ENCODE measurements around the gene SHC2. TPM values are rescaled to one million over a fixed set of nuclear protein-coding genes. Genes with fewer than 3 reads are reported as not detected.
"Not testable (repeated sequence)": the region's sequence is repeated elsewhere in the genome, so short reads cannot be mapped to it uniquely, and the experiment has no call there.

The SHC2 gene
- total and polyA plus RNA-seq, 2 of the 13 experiments (the other 11 are each of a cell fraction or from before 2014, with no cell fraction given), result 9.0 to 18.3 TPM

GRCh38 chr19:395467-395866 lies 65.4 kb downstream of the SHC2 start:
- TF ChIP-seq ATF2 (CRISPR knock-in tag; IDR thresholded peaks at IDR 0.05) (no peak), WIZ (CRISPR knock-in tag; IDR thresholded peaks at IDR 0.05) (no peak), FOXA1 (IDR thresholded peaks at IDR 0.05) (0 out of 2 replicates have a peak, but pooled peaks have one; percentile 7), FOXA1 (CRISPR knock-in tag; IDR thresholded peaks at IDR 0.05) (no peak), CEBPB (IDR thresholded peaks at IDR 0.05; ENCODE audit: borderline replicate concordance, low read depth, low read length) (no peak), ZNF768 (CRISPR knock-in tag; IDR thresholded peaks at IDR 0.05) (no peak)
- FAIRE-seq (no peak), DNase-seq (ENCODE audit: low spot score) (no peak), ATAC-seq (no peak)
- Histone ChIP-seq H4K20me1 (ENCODE audit: insufficient read depth, low read length) (no peaks in the 10 kb centered on the region), H2AFZ (ENCODE audit: low read length) (no peak overlapping the region), H3K4me1 (ENCODE audit: insufficient read depth, low read length) (0 out of 2 replicates have a peak, but pooled peaks cover 6% of the 10 kb centered on the region), H3K27ac (ENCODE audit: extremely low read length, insufficient read depth, low read length) (no peak overlapping the region), H3K79me2 (ENCODE audit: insufficient read depth, low read length) (no peaks in the 10 kb centered on the region), H3K4me3 (replicated peaks in 1 of 3; ENCODE audit: insufficient read depth in 1 of 3, low read depth in 2 of 3, low read length in 3 of 3) (no peak overlapping the region), H3K4me2 (ENCODE audit: low read depth, low read length) (no peak overlapping the region), H3K27me3 (ENCODE audit: control insufficient read depth in 1 of 2, insufficient read depth in 2 of 2, low read length in 2 of 2) (peaks cover 16 to 32% of the 10 kb centered on the region in 2 experiments; a peak in 3 of 5 replicates), H3K36me3 (replicated peaks in 1 of 2; ENCODE audit: control insufficient read depth in 1 of 2, insufficient read depth in 2 of 2, low read length in 2 of 2) (no peaks in the 10 kb centered on the region), H3K9me3 (ENCODE audit: low read length) (peaks cover 8% of the 10 kb centered on the region), H3K9ac (ENCODE audit: insufficient read depth, low read depth, low read length) (no peak overlapping the region)
- in situ Hi-C loops (cut with HindIII; ENCODE audit: extremely low pct_ligation_motif_present, low pct_unique_long_range_greater_than_20kb) (no loop called here), intact Hi-C loops (cut with micrococcal nuclease; ENCODE audit: unreplicated experiment) (no loop called here)
- POLR2A ChIA-PET, result no interaction called here
- no TSS peak for BruUV-seq (replicated peaks)
- CTCF ChIA-PET (ENCODE audit: low intra/inter-chr PET ratio, low total read pairs), result no interaction called here
- 29% methylated on average over 5 of the region's 5 CpGs for WGBS (ENCODE audit: low lambda C conversion rate)

- FAIRE-seq; H3K79me2 ChIP-seq (ENCODE audit: insufficient read depth, low read length); intact Hi-C loops (cut with micrococcal nuclease; ENCODE audit: unreplicated experiment); H4K20me1 ChIP-seq (ENCODE audit: insufficient read depth, low read length); CTCF ChIA-PET (ENCODE audit: low intra/inter-chr PET ratio, low total read pairs); H3K4me2 ChIP-seq (ENCODE audit: low read depth, low read length); H3K9me3 ChIP-seq (ENCODE audit: low read length); H3K9ac ChIP-seq (ENCODE audit: insufficient read depth, low read depth, low read length); H3K4me3 ChIP-seq (replicated peaks in 1 of 3; ENCODE audit: insufficient read depth in 1 of 3, low read depth in 2 of 3, low read length in 3 of 3); DNase-seq (ENCODE audit: low spot score); H2AFZ ChIP-seq (ENCODE audit: low read length); BruUV-seq (replicated peaks); H3K36me3 ChIP-seq (replicated peaks in 1 of 2; ENCODE audit: control insufficient read depth in 1 of 2, insufficient read depth in 2 of 2, low read length in 2 of 2); ATAC-seq; in situ Hi-C loops (cut with HindIII; ENCODE audit: extremely low pct_ligation_motif_present, low pct_unique_long_range_greater_than_20kb); H3K4me1 ChIP-seq (ENCODE audit: insufficient read depth, low read length); H3K27ac ChIP-seq (ENCODE audit: extremely low read length, insufficient read depth, low read length); POLR2A ChIA-PET: not testable (repeated sequence)
- H3K27me3 ChIP-seq (ENCODE audit: control insufficient read depth in 1 of 2, insufficient read depth in 2 of 2, low read length in 2 of 2), result peaks cover 16 to 38% of the 10 kb centered on the region in 2 experiments; a peak in 3 of 5 replicates
- WGBS (ENCODE audit: low lambda C conversion rate), result 75% methylated on average over 1 of the region's 1 CpG
Measured at GRCh38 chr19:394857-395256, 66.0 kb downstream of the SHC2 start.

- ATAC-seq; H3K4me2 ChIP-seq (ENCODE audit: low read depth, low read length); CTCF ChIA-PET (ENCODE audit: low intra/inter-chr PET ratio, low total read pairs); H4K20me1 ChIP-seq (ENCODE audit: insufficient read depth, low read length); H3K36me3 ChIP-seq (replicated peaks in 1 of 2; ENCODE audit: control insufficient read depth in 1 of 2, insufficient read depth in 2 of 2, low read length in 2 of 2); POLR2A ChIA-PET; DNase-seq (ENCODE audit: low spot score); H3K4me1 ChIP-seq (ENCODE audit: insufficient read depth, low read length); intact Hi-C loops (cut with micrococcal nuclease; ENCODE audit: unreplicated experiment); in situ Hi-C loops (cut with HindIII; ENCODE audit: extremely low pct_ligation_motif_present, low pct_unique_long_range_greater_than_20kb); H3K9ac ChIP-seq (ENCODE audit: insufficient read depth, low read depth, low read length); H3K9me3 ChIP-seq (ENCODE audit: low read length); BruUV-seq (replicated peaks); FAIRE-seq; H3K4me3 ChIP-seq (replicated peaks in 1 of 3; ENCODE audit: insufficient read depth in 1 of 3, low read depth in 2 of 3, low read length in 3 of 3); H3K79me2 ChIP-seq (ENCODE audit: insufficient read depth, low read length); H2AFZ ChIP-seq (ENCODE audit: low read length); H3K27ac ChIP-seq (ENCODE audit: extremely low read length, insufficient read depth, low read length): not testable (repeated sequence)
- peaks cover 20 to 46% of the 10 kb centered on the region in 2 experiments; a peak in 4 of 5 replicates for H3K27me3 ChIP-seq (ENCODE audit: control insufficient read depth in 1 of 2, insufficient read depth in 2 of 2, low read length in 2 of 2)
Measured at GRCh38 chr19:393560-393959, 67.3 kb downstream of the SHC2 start.
